Lung (tissue), 13 donors: ENCODE data around the gene TMEM170B. TPM values are rescaled to one million over a fixed set of nuclear protein-coding genes. Genes with fewer than 3 reads are reported as not detected.

Experiments
- ATAC-seq: fragments of 200-7000 bp; cut with Tn5 transposase; one replicate; pipeline ENCODE4 v1.9.1; 2020; ENCODE audit warnings: moderate number of reproducible peaks; ENCODE audit not compliant: insufficient read depth, low FRiP score
- DNase-seq, 3 donors: peaks; one replicate each; pipeline ENCODE4 v3.0.0-alpha.2; 2013 to 2017
- H3K27ac ChIP-seq, 2 donors: one replicate each; pipeline ENCODE4 v1.5.1; 2013; ENCODE audit warnings: mild to moderate bottlenecking in 2 of 2, moderate library complexity in 2 of 2, control low read depth in 1 of 2, inconsistent platforms in 1 of 2, low read depth in 1 of 2, low read length in 1 of 2
- H3K27me3 ChIP-seq, 3 donors: one replicate each; pipeline ENCODE4 v1.5.1; 2013; ENCODE audit warnings: low read length in 2 of 3; ENCODE audit not compliant: control insufficient read depth in 3 of 3, insufficient read depth in 3 of 3
- H3K36me3 ChIP-seq, 4 donors: one replicate each; pipeline ENCODE4 v1.5.1; 2013; ENCODE audit warnings: low read length in 4 of 4, mild to moderate bottlenecking in 1 of 4, moderate library complexity in 1 of 4; ENCODE audit not compliant: control insufficient read depth in 4 of 4, insufficient read depth in 4 of 4
- H3K4me1 ChIP-seq, 5 donors: one replicate each; pipeline ENCODE4 v1.5.1; 2013; ENCODE audit warnings: low read length in 5 of 5, mild to moderate bottlenecking in 2 of 5, moderate library complexity in 1 of 5; ENCODE audit not compliant: control insufficient read depth in 5 of 5, insufficient read depth in 5 of 5
- H3K4me3 ChIP-seq: one replicate; pipeline ENCODE4 v1.5.1; 2013; ENCODE audit warnings: mild to moderate bottlenecking, control low read depth, moderate library complexity
- H3K9ac ChIP-seq, 2 donors: one replicate each; pipeline ENCODE4 v1.5.1; 2013; ENCODE audit warnings: low read length in 2 of 2, control low read depth in 1 of 2; ENCODE audit not compliant: insufficient read depth in 1 of 2
- H3K9me3 ChIP-seq, 4 donors: one replicate each; pipeline ENCODE4 v1.5.1; 2013; ENCODE audit warnings: low read length in 3 of 4, mild to moderate bottlenecking in 1 of 4, moderate library complexity in 1 of 4; ENCODE audit not compliant: control insufficient read depth in 4 of 4, insufficient read depth in 3 of 4
- WGBS, 2 donors: extraction: QIAGEN DNeasy Blood & Tissue Kit; methylation state at CpG; one replicate each; pipeline ENCODE4 v1.1.7; 2013; 5-methylcytosine and 5-hydroxymethylcytosine counted together
- polyA plus RNA-seq, 2 donors: library from polyadenylated mRNA; stranded (reverse); fragments of 200-250 nt; gene quantifications; one replicate each; pipeline ENCODE4 v1.2.1, GENCODE V29; 2013
- small RNA-seq: library from RNA; depleted of rRNA; stranded (forward); fragments of <200 nt; gene quantifications from one replicate; pipeline ENCODE3, GENCODE V24; 2014; ENCODE audit warnings: low replicate concordance
- total RNA-seq, 2 donors: library from RNA; depleted of rRNA in 1 of 2; stranded (reverse); fragments of >200 nt in 1 of 2; gene quantifications; one replicate each; pipeline ENCODE4 v1.2.1, GENCODE V29; 2014 to 2021
- TF ChIP-seq, protein P1 (sequence below): IDR thresholded peaks from 2 replicates; pipeline ENCODE4 v1.5.1; 2012; ENCODE audit warnings: mild to moderate bottlenecking; ENCODE audit errors: control extremely low read depth, extremely low read depth
- donor health status: control.
- donor health status: control.
- donor health status: Bipolar disorder and iron deficiency.
- donor health status: healthy.
- donor health status: DM: yes; HTN: yes; CAD: no.

TMEM170B gene
- total and polyA plus RNA-seq, 4 donors: 2.2 to 9.2 (median 4.6) TPM

DNA sequence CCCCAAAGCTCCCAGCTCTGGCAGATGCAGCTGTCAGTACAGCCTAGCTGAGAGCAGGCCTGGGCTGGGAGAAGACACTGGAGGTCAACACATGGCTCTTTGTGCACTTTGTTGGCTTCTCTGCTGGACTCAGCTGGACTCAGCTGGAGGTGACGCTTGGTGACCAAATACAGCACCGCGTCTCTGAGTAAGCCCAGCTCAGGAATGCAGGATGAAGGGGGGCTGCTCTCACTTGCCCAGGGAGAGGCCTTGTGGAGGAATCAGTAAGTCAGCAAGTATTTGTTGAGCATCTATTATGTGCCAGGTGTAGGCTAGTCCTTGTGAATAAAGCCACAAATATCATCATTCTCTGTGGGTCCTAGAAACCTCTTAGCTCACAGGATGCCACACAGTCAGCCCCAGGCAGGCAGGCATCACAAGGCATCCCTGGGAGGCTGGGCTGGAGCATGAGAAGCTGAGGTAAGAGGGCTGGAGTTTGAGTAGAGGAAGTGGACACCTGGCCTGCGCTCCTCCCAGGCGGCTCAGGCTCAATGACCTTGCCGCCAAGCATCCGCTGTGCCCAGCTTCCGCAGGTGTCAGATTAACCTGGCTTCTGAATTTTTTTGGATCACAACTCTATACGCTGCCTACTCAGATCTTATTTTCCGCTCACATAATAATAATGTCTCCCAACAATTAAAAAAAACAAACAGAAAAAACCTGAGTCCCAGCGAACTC, 95.4 kb downstream of the TMEM170B start:
- Histone ChIP-seq H3K27me3 (no peaks in the 10 kb centered on the region), H3K36me3 (no peaks in the 10 kb centered on the region), H3K4me1 (peaks cover 0 to 25% (median 14%) of the 10 kb centered on the region in 5 donors), H3K27ac (peak overlapping the region in 1 of 2 donors; percentile 31), H3K4me3 (no peak overlapping the region), H3K9me3 (no peaks in the 10 kb centered on the region), H3K9ac (no peak overlapping the region)
- TF ChIP-seq, protein P1, sequence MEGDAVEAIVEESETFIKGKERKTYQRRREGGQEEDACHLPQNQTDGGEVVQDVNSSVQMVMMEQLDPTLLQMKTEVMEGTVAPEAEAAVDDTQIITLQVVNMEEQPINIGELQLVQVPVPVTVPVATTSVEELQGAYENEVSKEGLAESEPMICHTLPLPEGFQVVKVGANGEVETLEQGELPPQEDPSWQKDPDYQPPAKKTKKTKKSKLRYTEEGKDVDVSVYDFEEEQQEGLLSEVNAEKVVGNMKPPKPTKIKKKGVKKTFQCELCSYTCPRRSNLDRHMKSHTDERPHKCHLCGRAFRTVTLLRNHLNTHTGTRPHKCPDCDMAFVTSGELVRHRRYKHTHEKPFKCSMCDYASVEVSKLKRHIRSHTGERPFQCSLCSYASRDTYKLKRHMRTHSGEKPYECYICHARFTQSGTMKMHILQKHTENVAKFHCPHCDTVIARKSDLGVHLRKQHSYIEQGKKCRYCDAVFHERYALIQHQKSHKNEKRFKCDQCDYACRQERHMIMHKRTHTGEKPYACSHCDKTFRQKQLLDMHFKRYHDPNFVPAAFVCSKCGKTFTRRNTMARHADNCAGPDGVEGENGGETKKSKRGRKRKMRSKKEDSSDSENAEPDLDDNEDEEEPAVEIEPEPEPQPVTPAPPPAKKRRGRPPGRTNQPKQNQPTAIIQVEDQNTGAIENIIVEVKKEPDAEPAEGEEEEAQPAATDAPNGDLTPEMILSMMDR: no peak
- WGBS, 2 donors: 88 to 91% methylated on average over 11 of the region's 11 CpGs
- DNase-seq: peak in 2 of 3 donors; percentile 32 to 55
- ATAC-seq: no peak

Small RNA genes lying within 50 kb of the gene (small RNA-seq; reads per million reads assigned to genes)
- gene RNU1-64P: not detected

Other genes starting within 250 kb of the TMEM170B start
- 1 to 10 TPM; 7.3 to 8.0 TPM for gene ADTRP, start 241.1 kb downstream of the TMEM170B start, total RNA-seq
- 1 to 10 TPM; 3.9 to 4.0 TPM for gene ADTRP, start 241.1 kb downstream of the TMEM170B start, polyA plus RNA-seq